Measurements from ENCODE around the gene PTCH1. TPM values are rescaled to one million over a fixed set of nuclear protein-coding genes. Genes with fewer than 3 reads are reported as not detected.

Gene PTCH1
- polyA plus RNA-seq, 3 donors = not detected

DNA sequence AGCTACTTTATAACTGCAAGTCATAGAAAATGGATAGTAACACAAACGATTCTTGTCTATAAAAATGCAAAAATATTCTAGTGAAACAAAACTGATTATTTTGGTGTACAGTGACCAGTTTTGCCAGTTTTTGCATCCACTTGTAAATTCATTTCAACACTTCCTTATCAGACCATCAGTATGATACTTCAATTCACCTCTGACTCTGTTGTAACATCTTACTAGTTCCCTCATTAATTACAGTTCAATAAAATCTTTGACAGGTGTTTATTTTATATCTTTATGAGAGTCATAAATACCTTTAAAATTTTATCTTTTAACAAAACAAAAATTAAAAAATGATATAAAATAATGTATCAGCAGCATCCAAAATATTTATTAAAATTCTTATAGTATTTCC is 13.1 kb upstream of the PTCH1 start:
- peaks cover 14 to 38% (median 22%) of the 10 kb centered on the region in 3 donors for H3K27me3 Mint-ChIP-seq (ENCODE audit: low read depth in 3 of 3)

DNA sequence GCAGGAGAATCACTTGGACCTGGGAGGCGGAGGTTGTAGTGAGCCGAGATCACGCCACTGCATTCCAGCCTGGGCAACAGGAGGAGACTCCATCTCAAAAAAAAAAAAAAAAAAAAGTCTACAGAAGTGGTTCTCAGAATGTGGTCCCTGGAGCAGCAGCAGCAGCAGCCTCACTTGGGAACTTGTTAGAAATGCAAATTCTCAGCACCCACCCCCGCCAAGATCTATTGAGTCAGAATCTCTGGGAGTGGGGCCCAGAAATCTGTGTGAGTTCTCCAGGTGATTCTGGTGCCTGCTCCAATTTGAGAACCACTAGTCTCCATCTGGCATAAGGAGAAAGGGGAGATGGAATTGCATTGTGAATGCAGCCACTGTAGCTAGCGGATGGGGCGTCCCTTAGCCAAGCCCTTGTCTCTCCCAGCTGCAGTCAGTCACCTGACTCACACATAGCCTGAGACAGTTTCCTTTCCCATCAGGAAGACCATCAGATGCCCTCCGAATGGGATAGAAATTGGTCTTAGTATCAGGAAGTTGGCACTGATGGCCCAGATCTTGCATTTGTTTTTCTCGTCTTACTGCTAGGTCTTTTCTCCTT is 12.2 kb upstream of the PTCH1 start:
- peaks cover 0 to 15% (median 2%) of the 10 kb centered on the region in 7 donors for H3K9me3 Mint-ChIP-seq
- no peak overlapping the region for H3K27ac Mint-ChIP-seq
- H3K27me3 ChIP-seq (ENCODE audit: control insufficient read depth in 2 of 2, insufficient read depth in 2 of 2, low read length in 2 of 2) = peaks cover 0 to 10% of the 10 kb centered on the region in 2 donors
- no peak overlapping the region for H3K9ac ChIP-seq (ENCODE audit: insufficient read depth, low read length, poor library complexity, severe bottlenecking)
- no peaks in the 10 kb centered on the region for H3K79me2 ChIP-seq (ENCODE audit: insufficient read depth, low read length)
- H3K36me3 Mint-ChIP-seq = no peaks in the 10 kb centered on the region
- TF ChIP-seq, protein P1, sequence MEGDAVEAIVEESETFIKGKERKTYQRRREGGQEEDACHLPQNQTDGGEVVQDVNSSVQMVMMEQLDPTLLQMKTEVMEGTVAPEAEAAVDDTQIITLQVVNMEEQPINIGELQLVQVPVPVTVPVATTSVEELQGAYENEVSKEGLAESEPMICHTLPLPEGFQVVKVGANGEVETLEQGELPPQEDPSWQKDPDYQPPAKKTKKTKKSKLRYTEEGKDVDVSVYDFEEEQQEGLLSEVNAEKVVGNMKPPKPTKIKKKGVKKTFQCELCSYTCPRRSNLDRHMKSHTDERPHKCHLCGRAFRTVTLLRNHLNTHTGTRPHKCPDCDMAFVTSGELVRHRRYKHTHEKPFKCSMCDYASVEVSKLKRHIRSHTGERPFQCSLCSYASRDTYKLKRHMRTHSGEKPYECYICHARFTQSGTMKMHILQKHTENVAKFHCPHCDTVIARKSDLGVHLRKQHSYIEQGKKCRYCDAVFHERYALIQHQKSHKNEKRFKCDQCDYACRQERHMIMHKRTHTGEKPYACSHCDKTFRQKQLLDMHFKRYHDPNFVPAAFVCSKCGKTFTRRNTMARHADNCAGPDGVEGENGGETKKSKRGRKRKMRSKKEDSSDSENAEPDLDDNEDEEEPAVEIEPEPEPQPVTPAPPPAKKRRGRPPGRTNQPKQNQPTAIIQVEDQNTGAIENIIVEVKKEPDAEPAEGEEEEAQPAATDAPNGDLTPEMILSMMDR (IDR thresholded peaks at IDR 0.05) = no peak
- 83% methylated on average over 2 of the region's 8 CpGs for WGBS (ENCODE audit: insufficient coverage)
- no peak overlapping the region for H3K4me2 ChIP-seq (replicated peaks; ENCODE audit: extremely low read depth, low read length, poor library complexity, severe bottlenecking)
- no peak overlapping the region for H3K27ac ChIP-seq (ENCODE audit: low read depth in 1 of 2, low read length in 2 of 2)
- peaks cover 12 to 34% (median 20%) of the 10 kb centered on the region in 3 donors for H3K27me3 Mint-ChIP-seq (ENCODE audit: low read depth in 3 of 3)
- no peak overlapping the region for H2AFZ ChIP-seq (ENCODE audit: insufficient read depth, low read depth, low read length, poor library complexity, severe bottlenecking)
- peak overlapping the region in 1 of 2 donors; percentile 6 for H3K4me3 Mint-ChIP-seq
- no peaks in the 10 kb centered on the region for H3K4me1 ChIP-seq (ENCODE audit: control insufficient read depth in 1 of 2, insufficient read depth in 2 of 2, low read length in 2 of 2)
- no peaks in the 10 kb centered on the region for H4K20me1 ChIP-seq (ENCODE audit: insufficient read depth, low read length)
- no peaks in the 10 kb centered on the region for H3K4me1 Mint-ChIP-seq
- no peak overlapping the region for H3K4me3 ChIP-seq (replicated peaks in 1 of 3; ENCODE audit: low read depth in 2 of 3, low read length in 3 of 3)
- no peaks in the 10 kb centered on the region for H3K36me3 ChIP-seq (replicated peaks in 1 of 2; ENCODE audit: control insufficient read depth in 1 of 2, insufficient read depth in 2 of 2, low read length in 2 of 2)
- no peak for DNase-seq
- intact Hi-C loops (cut with micrococcal nuclease) = no loop called here
- H3K9me3 ChIP-seq (replicated peaks in 1 of 2; ENCODE audit: control insufficient read depth in 1 of 2, insufficient read depth in 1 of 2, low read length in 2 of 2) = no peaks in the 10 kb centered on the region

More for the DNA sequence above, 13.1 kb upstream of the PTCH1 start:
- intact Hi-C loops (cut with micrococcal nuclease) = no loop called here
- no peaks in the 10 kb centered on the region for H4K20me1 ChIP-seq (ENCODE audit: insufficient read depth, low read length)
- no peak overlapping the region for H3K27ac ChIP-seq (ENCODE audit: low read depth in 1 of 2, low read length in 2 of 2)
- no peaks in the 10 kb centered on the region for H3K9me3 ChIP-seq (replicated peaks in 1 of 2; ENCODE audit: control insufficient read depth in 1 of 2, insufficient read depth in 1 of 2, low read length in 2 of 2)
- H3K27ac Mint-ChIP-seq = no peak overlapping the region
- H3K4me1 ChIP-seq (ENCODE audit: control insufficient read depth in 1 of 2, insufficient read depth in 2 of 2, low read length in 2 of 2) = no peaks in the 10 kb centered on the region
- TF ChIP-seq, protein P1 (IDR thresholded peaks at IDR 0.05) = no peak
- H3K4me1 Mint-ChIP-seq = no peaks in the 10 kb centered on the region
- no peaks in the 10 kb centered on the region for H3K79me2 ChIP-seq (ENCODE audit: insufficient read depth, low read length)
- no CpG with 5 or more reads among the region's 1 CpG for WGBS (ENCODE audit: insufficient coverage)
- H3K36me3 Mint-ChIP-seq = no peaks in the 10 kb centered on the region
- H3K36me3 ChIP-seq (replicated peaks in 1 of 2; ENCODE audit: control insufficient read depth in 1 of 2, insufficient read depth in 2 of 2, low read length in 2 of 2) = no peaks in the 10 kb centered on the region
- H3K4me3 Mint-ChIP-seq = no peak overlapping the region
- H3K27me3 ChIP-seq (ENCODE audit: control insufficient read depth in 2 of 2, insufficient read depth in 2 of 2, low read length in 2 of 2) = peaks cover 0 to 7% of the 10 kb centered on the region in 2 donors
- H3K9ac ChIP-seq (ENCODE audit: insufficient read depth, low read length, poor library complexity, severe bottlenecking) = no peak overlapping the region
- H3K9me3 Mint-ChIP-seq = peaks cover 0 to 15% (median 2%) of the 10 kb centered on the region in 7 donors
- H3K4me3 ChIP-seq (replicated peaks in 1 of 3; ENCODE audit: low read depth in 2 of 3, low read length in 3 of 3) = no peak overlapping the region
- H3K4me2 ChIP-seq (replicated peaks; ENCODE audit: extremely low read depth, low read length, poor library complexity, severe bottlenecking) = no peak overlapping the region
- no peak overlapping the region for H2AFZ ChIP-seq (ENCODE audit: insufficient read depth, low read depth, low read length, poor library complexity, severe bottlenecking)
- DNase-seq = no peak

Measured in CD14-positive monocyte (primary cell).